Measurements from ENCODE around the gene PCBP3.
"Not testable (repeated sequence)": the region's sequence is repeated elsewhere in the genome, so short reads cannot be mapped to it uniquely, and the experiment has no call there.

The PCBP3 gene

GRCh38 chr21:45613881-45614280 lies 29.6 kb upstream of the PCBP3 start:
- DNase-seq: no peak

GRCh38 chr21:45615145-45615711 lies 28.3 kb upstream of the PCBP3 start:
- peak; percentile 77 for DNase-seq

GRCh38 chr21:45617021-45617921 lies 26.3 kb upstream of the PCBP3 start:
- DNase-seq: no peak

DNA sequence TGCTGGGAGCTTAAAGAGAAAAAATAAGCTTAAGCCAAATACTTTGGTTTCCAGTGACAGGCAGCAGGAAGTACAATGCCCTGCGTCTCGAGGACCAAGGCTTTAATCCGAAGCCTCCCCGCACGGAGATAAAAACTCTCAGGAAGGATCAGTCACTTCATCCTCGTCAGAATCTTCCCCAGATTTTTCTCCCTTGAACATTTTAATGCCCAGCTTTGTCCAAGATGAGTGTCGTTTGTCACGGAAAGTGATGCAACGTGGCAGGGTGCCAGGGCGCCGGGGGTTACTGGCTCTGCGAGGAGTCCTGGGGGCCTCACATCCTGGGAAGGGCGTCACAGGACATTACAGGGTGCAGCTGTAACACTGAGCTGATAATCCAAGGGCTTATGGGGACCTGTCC lies 25.2 kb upstream of the PCBP3 start:
- DNase-seq: no peak

DNA sequence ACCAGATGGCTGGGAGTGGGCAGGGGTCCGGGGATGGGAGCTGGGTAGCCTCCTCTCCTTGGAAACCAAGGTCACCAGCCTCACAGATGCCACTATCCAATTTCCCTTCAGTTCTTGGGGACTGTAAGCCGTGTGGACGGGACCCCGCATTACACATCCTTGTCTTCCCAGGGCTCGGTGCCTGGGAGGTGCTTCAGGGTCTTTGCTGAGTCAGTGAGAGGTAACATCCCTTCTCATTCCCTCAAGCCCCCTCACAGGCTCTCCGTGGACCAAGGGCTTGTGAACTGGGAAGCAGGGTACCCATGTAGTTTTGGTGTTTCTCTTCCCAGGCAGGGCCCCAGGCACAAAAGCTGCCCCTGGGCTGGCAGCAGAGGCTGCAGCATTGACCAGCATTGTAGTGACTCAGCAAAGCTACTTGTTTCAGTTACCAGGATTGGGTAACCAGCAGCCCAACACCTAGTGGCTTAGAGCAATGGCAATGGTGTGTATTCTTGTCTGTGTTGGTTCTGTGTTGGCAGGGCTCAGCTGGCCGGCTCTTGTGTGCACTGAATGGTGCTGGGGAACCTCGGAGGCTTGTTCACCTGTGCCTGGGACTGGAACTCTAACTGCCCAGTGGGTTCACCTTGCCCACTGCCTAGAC lies 24.6 kb upstream of the PCBP3 start:
- no peak for DNase-seq

DNA sequence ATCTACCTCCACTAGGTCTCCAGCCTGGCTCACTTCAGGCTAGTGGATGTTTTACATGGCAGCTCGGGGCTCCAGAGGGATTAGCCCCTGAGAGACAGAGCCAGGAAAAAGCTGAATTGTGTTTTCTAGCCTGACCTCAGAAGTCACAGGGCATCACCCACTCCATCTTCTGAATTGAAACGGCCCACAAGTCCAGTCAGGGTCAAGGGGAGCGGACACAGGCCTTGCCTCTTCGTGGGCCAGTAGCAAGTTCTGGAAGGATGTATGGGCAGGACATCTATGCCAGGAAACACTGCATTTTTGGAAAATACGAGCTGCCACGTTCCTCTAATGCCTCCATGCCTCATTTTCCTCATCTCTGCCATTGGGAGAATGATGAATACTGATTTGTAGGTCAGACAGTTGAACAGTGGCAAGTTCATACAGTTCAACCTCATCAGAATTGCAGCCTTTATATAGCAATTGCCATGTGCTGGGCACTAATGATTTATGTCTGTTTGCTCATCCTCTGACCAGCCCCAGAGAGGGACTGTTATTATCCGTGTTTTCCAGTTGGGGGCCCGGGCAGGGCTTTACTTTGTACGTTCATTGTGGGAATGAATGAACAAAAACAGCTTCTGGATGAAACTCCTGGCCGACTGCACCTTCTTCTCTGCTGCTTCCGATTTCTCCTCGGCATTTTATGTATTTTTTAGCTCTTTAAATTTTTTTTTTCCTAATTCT lies 23.2 kb upstream of the PCBP3 start:
- DNase-seq: no peak

DNA sequence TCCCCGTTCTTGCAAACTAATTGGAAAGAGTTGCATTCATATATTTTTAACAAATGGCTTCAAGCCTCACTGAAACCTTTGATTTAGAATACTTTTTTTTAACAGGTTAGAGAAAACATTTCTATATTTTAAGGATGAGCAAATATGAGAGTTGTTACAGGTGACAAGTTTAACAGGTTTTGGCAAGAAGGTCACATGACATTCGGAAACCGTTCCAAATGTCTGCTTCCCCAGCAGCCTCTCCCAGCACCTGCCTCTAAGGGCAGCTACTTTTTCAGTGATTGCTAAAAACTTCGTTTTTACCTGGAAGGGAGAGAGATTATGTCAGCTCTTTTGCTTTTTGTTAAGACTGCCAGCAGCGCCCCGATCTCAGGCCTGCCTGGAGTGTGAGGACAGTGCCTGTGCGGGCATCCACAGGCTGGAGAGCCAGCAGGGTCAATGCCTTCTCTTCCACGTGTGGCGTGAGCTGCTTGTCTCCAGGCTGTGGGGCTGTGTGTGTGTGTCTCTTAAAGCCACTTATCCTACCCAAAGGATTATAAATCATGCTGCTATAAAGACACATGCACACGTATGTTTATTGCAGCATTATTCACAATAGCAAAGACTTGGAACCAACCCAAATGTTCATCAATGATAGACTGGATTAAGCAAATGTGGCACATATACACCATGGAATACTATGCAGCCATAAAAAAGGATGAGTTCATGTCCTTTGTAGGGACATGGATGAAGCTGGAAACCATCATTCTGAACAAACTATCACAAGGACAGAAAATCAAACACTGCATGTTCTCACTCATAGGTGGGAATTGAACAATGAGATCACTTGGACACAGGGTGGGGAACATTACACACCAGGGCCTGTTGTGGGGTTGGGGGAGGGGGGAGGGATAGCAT lies 21.8 kb upstream of the PCBP3 start:
- not testable (repeated sequence) for DNase-seq

GRCh38 chr21:45622416-45623097 lies 21.0 kb upstream of the PCBP3 start:
- DNase-seq: no peak

- DNase-seq: no peak
Measured at GRCh38 chr21:45623436-45623835, 20.1 kb upstream of the PCBP3 start.

DNA sequence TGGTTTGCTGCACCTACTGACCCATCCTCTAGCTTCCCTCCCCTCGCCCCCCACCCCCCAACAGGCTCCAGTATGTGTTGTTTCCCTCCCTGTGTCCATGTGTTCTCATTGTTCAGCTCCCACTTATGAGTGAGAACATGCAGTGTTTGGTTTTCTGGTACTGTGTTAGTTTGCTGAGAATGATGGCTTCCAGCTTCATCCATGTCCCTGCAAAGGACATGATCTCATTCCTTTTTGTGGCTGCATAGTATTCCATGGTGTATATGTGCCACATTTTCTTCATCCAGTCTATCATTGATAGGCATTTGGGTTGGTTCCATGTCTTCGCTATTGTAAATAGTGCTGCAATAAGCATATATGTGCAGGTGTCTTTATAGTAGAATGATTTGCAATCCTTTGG lies 17.4 kb upstream of the PCBP3 start:
- DNase-seq: not testable (repeated sequence)

- no peak for DNase-seq
Measured at GRCh38 chr21:45629046-45629981, 14.2 kb upstream of the PCBP3 start.

DNA sequence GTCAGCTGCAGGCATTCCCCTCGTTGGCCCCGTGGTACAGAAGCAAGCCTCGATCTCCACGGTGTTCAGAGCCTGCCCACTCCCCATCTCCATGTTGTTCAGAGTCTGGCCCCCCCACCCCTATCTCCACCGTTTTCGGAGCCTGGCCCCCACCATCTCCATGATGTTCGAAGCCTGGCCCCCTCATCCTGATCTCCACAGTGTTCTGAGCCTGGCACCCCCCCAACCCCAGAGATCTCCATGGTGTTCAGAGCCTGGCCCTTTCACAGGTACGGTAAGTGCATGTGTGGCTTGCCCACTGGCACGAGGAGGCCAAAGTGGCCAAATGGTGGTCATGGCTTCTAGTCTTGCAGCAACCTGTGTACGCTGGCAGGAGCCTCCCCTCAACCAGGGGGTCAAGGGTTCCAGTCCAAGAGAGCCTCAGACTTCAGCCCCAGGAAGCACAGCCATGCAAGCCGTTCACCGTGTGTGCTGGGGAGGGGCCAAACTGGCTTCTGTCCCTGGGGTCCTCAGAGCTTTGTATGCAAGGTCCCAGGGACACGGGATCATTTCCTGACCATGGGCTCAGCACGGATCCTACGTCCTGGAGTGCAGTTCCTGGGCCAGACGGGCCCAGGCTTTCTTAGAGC lies 13.3 kb upstream of the PCBP3 start:
- DNase-seq: no peak

GRCh38 chr21:45630876-45631275 lies 12.6 kb upstream of the PCBP3 start:
- no peak for DNase-seq

GRCh38 chr21:45631540-45631939 lies 12.0 kb upstream of the PCBP3 start:
- no peak for DNase-seq

DNA sequence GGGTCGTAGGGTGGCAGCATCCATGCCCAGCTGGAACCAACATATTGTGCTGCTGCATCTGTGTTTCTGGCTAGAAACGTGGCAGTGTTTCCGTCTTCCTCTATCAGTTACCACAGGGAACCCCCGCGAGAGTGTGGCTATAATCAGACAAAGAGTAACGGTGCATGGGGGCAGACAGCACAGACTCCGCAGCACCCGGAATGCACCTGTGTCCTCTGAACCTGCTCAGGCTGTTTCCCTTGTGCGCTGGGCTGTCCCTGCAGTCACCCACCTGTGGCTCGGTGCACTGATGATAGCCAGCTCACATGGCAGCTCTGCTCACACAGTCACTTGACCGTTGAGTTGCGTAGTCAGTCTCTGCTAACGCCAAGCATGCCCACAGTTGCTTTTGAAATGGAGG lies 11.4 kb upstream of the PCBP3 start:
- no peak for DNase-seq

- DNase-seq: no peak
Measured at GRCh38 chr21:45632637-45633251, 10.8 kb upstream of the PCBP3 start.

GRCh38 chr21:45634511-45635183 lies 8.9 kb upstream of the PCBP3 start:
- DNase-seq: no peak

DNA sequence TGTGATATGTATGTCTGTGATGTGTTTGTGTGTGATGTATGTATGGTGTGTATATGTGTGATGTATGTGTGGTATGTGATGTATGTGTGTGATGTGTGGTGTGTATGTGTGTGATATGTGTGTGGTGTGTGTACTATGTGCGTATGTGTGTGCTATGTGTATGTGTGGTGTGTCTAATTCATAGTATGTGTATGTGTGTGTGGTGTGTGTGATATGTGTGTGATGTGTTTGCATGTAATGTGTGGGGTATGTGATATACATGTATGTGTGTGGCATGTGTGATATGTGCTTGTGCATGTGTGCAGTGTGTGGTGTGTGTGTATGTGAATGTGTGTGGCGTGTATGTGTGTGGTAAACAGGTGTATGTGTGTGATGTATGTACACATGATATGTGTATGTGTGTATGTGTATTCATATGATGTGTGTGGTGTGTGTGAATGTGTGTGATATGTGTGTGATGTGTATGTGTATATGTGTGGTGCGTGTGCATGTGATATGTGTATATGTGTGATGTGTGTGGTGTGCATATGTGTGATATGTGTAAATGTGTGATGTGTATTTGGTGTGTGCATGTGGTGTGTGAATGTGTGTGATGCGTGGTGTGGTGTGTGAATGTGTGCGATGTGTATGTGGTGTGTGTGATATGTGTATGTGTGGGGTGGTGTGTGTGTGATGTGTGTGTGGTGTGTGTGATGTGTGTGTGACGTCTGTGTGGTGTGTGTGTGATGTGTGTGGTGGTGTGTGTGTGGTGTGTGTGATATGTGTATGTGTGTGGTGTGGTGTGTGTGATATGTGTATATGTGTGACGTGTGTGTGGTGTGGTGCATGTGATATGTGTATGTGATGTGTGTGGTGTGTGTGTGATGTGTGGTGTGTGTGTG lies 8.0 kb upstream of the PCBP3 start:
- DNase-seq: no peak

Data from stimulated activated CD4-positive, alpha-beta T cell treated with anti-CD3 and anti-CD28 coated beads, Interleukin-12 subunit alpha, Interleukin-12 subunit beta, amount 100 ng/mL, for 4 hours (primary cell).